GM23338 (cell line): ENCODE measurements around the gene NT5C2. TPM values are rescaled to one million over a fixed set of nuclear protein-coding genes. Genes with fewer than 3 reads are reported as not detected.

Source experiments
- ATAC-seq: fragments of 200-7000 bp; cut with Tn5 transposase; 3 replicates; pipeline ENCODE4 v1.9.1; 2020
- DNase-seq: peaks from one replicate; pipeline ENCODE4 v3.0.0-alpha.2; 2015; ENCODE audit warnings: low spot score
- H2AFZ ChIP-seq: fragments of 200-600 bp; sonication (generic); 2 replicates; pipeline ENCODE4 v1.8.0; 2016; ENCODE audit warnings: antibody characterized with exemption, mild to moderate bottlenecking, moderate library complexity
- H3F3A ChIP-seq: fragments of 200-600 bp; sonication (generic); replicated peaks from 2 replicates; pipeline ENCODE4 v1.8.0; 2017; ENCODE audit warnings: antibody characterized with exemption, mixed run types, low read depth
- H3K27ac ChIP-seq: fragments of 200-600 bp; sonication (generic); 2 replicates; pipeline ENCODE4 v1.6.1; 2016; ENCODE audit warnings: low read depth
- H3K27me3 ChIP-seq: fragments of 200-600 bp; sonication (generic); 2 replicates; pipeline ENCODE4 v1.8.0; 2016; ENCODE audit warnings: mild to moderate bottlenecking, mixed run types, moderate library complexity; ENCODE audit not compliant: insufficient read depth
- H3K36me3 ChIP-seq: fragments of 200-600 bp; sonication (generic); 2 replicates; pipeline ENCODE4 v1.8.0; 2016; ENCODE audit warnings: mild to moderate bottlenecking; ENCODE audit not compliant: insufficient read depth
- H3K4me1 ChIP-seq: fragments of 200-600 bp; sonication (generic); 2 replicates; pipeline ENCODE4 v1.8.0; 2016; ENCODE audit warnings: mild to moderate bottlenecking, moderate library complexity; ENCODE audit not compliant: insufficient read depth
- H3K4me2 ChIP-seq: fragments of 200-600 bp; sonication (generic); 2 replicates; pipeline ENCODE4 v1.7.1; 2017; ENCODE audit warnings: mixed run types
- H3K4me3 ChIP-seq: fragments of 200-600 bp; sonication (generic); 2 replicates; pipeline ENCODE4 v1.6.1; 2016; ENCODE audit warnings: mixed run types
- H3K79me2 ChIP-seq: fragments of 200-600 bp; sonication (generic); replicated peaks from 2 replicates; pipeline ENCODE4 v1.8.0; 2017; ENCODE audit warnings: mild to moderate bottlenecking; ENCODE audit not compliant: insufficient read depth
- H3K9me2 ChIP-seq: fragments of 200-600 bp; sonication (generic); 2 replicates; pipeline ENCODE4 v1.8.0; 2017; ENCODE audit not compliant: insufficient read depth
- H4K20me1 ChIP-seq: fragments of 200-600 bp; sonication (generic); replicated peaks from 2 replicates; pipeline ENCODE4 v1.8.0; 2017; ENCODE audit warnings: mild to moderate bottlenecking; ENCODE audit not compliant: insufficient read depth
- H3K27ac Mint-ChIP-seq: 2 replicates; pipeline ENCODE4 v1.8.0; 2020; ENCODE audit warnings: inconsistent platforms, mild to moderate bottlenecking, moderate library complexity, mixed read lengths
- H3K27me3 Mint-ChIP-seq: 3 replicates; pipeline ENCODE4 v1.8.0; 2022; ENCODE audit warnings: low read depth, mild to moderate bottlenecking, moderate library complexity, mixed read lengths, inconsistent platforms; ENCODE audit not compliant: insufficient read depth, poor library complexity
- H3K36me3 Mint-ChIP-seq: 3 replicates; pipeline ENCODE4 v1.8.0; 2021; ENCODE audit warnings: low read depth, mild to moderate bottlenecking, inconsistent platforms, moderate library complexity, mixed read lengths
- H3K4me1 Mint-ChIP-seq: 3 replicates; pipeline ENCODE4 v1.8.0; 2020; ENCODE audit warnings: mild to moderate bottlenecking, inconsistent platforms, mixed read lengths
- H3K4me3 Mint-ChIP-seq: 3 replicates; pipeline ENCODE4 v1.8.0; 2021; ENCODE audit warnings: moderate library complexity, mild to moderate bottlenecking, inconsistent platforms, mixed read lengths
- H3K9me3 Mint-ChIP-seq: 3 replicates; pipeline ENCODE4 v1.8.0; 2020; ENCODE audit warnings: moderate library complexity, mild to moderate bottlenecking, inconsistent platforms, mixed read lengths
- CREB1 ChIP-seq: fragments of 250-450 bp; sonication (Bioruptor Pico); IDR thresholded peaks from 2 replicates; pipeline ENCODE4 v1.5.0; 2020; ENCODE audit warnings: low read depth, mild to moderate bottlenecking, moderate library complexity
- EZH2 ChIP-seq: fragments of 200-600 bp; sonication (generic); IDR thresholded peaks from one replicate; pipeline ENCODE4 v1.8.0; 2017; ENCODE audit warnings: antibody characterized with exemption, mild to moderate bottlenecking, low read depth; ENCODE audit not compliant: unreplicated experiment
- EZH2phosphoT487 ChIP-seq: fragments of 200-600 bp; sonication (generic); IDR thresholded peaks from one replicate; pipeline ENCODE4 v1.8.1; 2018; ENCODE audit warnings: antibody characterized with exemption; ENCODE audit not compliant: unreplicated experiment
- JUNB ChIP-seq: IDR thresholded peaks from one replicate; pipeline ENCODE4 v1.6.1; 2016; ENCODE audit warnings: antibody characterized with exemption; ENCODE audit not compliant: unreplicated experiment
- NANOG ChIP-seq: IDR thresholded peaks from 2 replicates; pipeline ENCODE4 v1.6.1; 2016; ENCODE audit warnings: antibody characterized with exemption, borderline replicate concordance
- POLR2AphosphoS5 ChIP-seq: IDR thresholded peaks from 2 replicates; pipeline ENCODE4 v1.6.1; 2016; ENCODE audit warnings: antibody characterized with exemption, low read depth
- REST ChIP-seq: IDR thresholded peaks from one replicate; pipeline ENCODE4 v1.6.1; 2018; ENCODE audit warnings: antibody characterized with exemption; ENCODE audit not compliant: unreplicated experiment
- STAT1 ChIP-seq: IDR thresholded peaks from one replicate; pipeline ENCODE4 v1.6.1; 2016; ENCODE audit warnings: antibody characterized with exemption; ENCODE audit not compliant: unreplicated experiment
- ZNF114 ChIP-seq: fragments of 250-450 bp; sonication (Bioruptor Pico); IDR thresholded peaks from 2 replicates; pipeline ENCODE4 v1.5.0; 2020; ENCODE audit warnings: mild to moderate bottlenecking, moderate library complexity
- ZNF331 ChIP-seq: fragments of 250-450 bp; sonication (Bioruptor Pico); IDR thresholded peaks from 2 replicates; pipeline ENCODE4 v1.5.0; 2020; ENCODE audit warnings: low read depth, mild to moderate bottlenecking, moderate library complexity
- ZNF462 ChIP-seq: fragments of 250-450 bp; sonication (Bioruptor Pico); IDR thresholded peaks from 2 replicates; pipeline ENCODE4 v1.5.0; 2020; ENCODE audit warnings: mild to moderate bottlenecking, moderate library complexity
- polyA plus RNA-seq: library from polyadenylated mRNA; unstranded; fragments of >200 nt; fragmentation: Nextera tagmentation; extraction: Ambion mirVana; gene quantifications from 2 replicates; pipeline ENCODE4 v1.2.1, GENCODE V29; 2016
- total RNA-seq: library from RNA; depleted of rRNA; stranded (reverse); fragments of >200 nt; shearing (Covaris generic); gene quantifications from 2 replicates; pipeline ENCODE4 v1.2.3, GENCODE V29; 2014
- TF ChIP-seq, protein P1 (sequence below): IDR thresholded peaks from 2 replicates; pipeline ENCODE4 v1.6.1; 2016; ENCODE audit warnings: antibody characterized with exemption
- TF ChIP-seq, protein P2 (sequence below), 2 experiments: fragments of 200-600 bp in 1 of 2; sonication (generic) in 1 of 2; conservative IDR thresholded peaks; 2 replicates each; pipeline versions ENCODE4 v1.5.1 to v1.6.1; 2016 to 2017; ENCODE audit warnings: antibody characterized with exemption in 2 of 2, low read depth in 2 of 2, mild to moderate bottlenecking in 2 of 2, moderate library complexity in 1 of 2

The NT5C2 gene
- total and polyA plus RNA-seq, 2 experiments from 2014 or later, result 33.9 to 85.4 TPM

DNA sequence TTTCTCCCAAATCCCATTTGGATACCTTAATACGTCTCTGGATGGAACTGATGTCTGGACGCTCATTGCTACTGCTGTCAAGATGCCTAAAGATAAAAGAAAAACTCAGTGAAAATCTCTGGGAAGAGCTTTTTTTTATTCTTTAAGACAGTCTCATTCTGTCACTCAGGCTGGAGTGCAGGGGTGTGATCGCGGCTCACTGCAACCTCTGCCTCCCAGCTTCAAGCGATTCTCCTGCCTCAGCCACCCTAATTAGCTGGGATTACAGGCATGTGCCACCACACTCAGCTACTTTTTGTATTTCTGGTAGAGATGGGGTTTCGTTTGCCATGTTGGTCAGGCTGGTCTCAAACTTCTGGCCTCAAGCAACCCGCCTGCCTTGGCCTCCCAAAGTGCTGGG lies 102.2 kb downstream of the NT5C2 start:
- peaks cover 57% of the 10 kb centered on the region for H3K36me3 ChIP-seq
- no peak overlapping the region for H3K4me3 ChIP-seq
- no peaks in the 10 kb centered on the region for H3K79me2 ChIP-seq
- no peak for DNase-seq
- Mint-ChIP-seq H3K4me3 (no peak overlapping the region), H3K27ac (no peak overlapping the region), H3K36me3 (peaks cover 57% of the 10 kb centered on the region), H3K9me3 (no peaks in the 10 kb centered on the region), H3K27me3 (no peaks in the 10 kb centered on the region), H3K4me1 (no peaks in the 10 kb centered on the region)
- H3F3A ChIP-seq, result peaks cover 10% of the 10 kb centered on the region; the same call in 1 of the 2 replicates
- no peak overlapping the region for H2AFZ ChIP-seq
- H3K9me2 ChIP-seq, result no peaks in the 10 kb centered on the region
- TF ChIP-seq CREB1 (no peak), JUNB (no peak), ZNF331 (no peak), NANOG (no peak), ZNF114 (CRISPR knock-in tag) (no peak), EZH2phosphoT487 (no peak), POLR2AphosphoS5 (no peak), STAT1 (no peak), EZH2 (no peak), REST (no peak), ZNF462 (CRISPR knock-in tag) (no peak)
- TF ChIP-seq, protein P1, sequence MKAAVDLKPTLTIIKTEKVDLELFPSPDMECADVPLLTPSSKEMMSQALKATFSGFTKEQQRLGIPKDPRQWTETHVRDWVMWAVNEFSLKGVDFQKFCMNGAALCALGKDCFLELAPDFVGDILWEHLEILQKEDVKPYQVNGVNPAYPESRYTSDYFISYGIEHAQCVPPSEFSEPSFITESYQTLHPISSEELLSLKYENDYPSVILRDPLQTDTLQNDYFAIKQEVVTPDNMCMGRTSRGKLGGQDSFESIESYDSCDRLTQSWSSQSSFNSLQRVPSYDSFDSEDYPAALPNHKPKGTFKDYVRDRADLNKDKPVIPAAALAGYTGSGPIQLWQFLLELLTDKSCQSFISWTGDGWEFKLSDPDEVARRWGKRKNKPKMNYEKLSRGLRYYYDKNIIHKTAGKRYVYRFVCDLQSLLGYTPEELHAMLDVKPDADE, result no peak
- TF ChIP-seq, protein P2, sequence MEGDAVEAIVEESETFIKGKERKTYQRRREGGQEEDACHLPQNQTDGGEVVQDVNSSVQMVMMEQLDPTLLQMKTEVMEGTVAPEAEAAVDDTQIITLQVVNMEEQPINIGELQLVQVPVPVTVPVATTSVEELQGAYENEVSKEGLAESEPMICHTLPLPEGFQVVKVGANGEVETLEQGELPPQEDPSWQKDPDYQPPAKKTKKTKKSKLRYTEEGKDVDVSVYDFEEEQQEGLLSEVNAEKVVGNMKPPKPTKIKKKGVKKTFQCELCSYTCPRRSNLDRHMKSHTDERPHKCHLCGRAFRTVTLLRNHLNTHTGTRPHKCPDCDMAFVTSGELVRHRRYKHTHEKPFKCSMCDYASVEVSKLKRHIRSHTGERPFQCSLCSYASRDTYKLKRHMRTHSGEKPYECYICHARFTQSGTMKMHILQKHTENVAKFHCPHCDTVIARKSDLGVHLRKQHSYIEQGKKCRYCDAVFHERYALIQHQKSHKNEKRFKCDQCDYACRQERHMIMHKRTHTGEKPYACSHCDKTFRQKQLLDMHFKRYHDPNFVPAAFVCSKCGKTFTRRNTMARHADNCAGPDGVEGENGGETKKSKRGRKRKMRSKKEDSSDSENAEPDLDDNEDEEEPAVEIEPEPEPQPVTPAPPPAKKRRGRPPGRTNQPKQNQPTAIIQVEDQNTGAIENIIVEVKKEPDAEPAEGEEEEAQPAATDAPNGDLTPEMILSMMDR (conservative IDR thresholded peaks at IDR 0.05; ENCODE audit: low read depth in 2 of 2), result no peak
- no peak for ATAC-seq
- 0 out of 2 replicates have a peak, but pooled peaks cover 3% of the 10 kb centered on the region for H4K20me1 ChIP-seq
- H3K27me3 ChIP-seq, result no peaks in the 10 kb centered on the region
- H3K4me2 ChIP-seq, result no peak overlapping the region
- no peak overlapping the region for H3K27ac ChIP-seq
- no peaks in the 10 kb centered on the region for H3K4me1 ChIP-seq
